B cell (primary cell): ENCODE results near the gene ARL14EP.

Experiments used
- EZH2 ChIP-seq: IDR thresholded peaks from 2 replicates; pipeline ENCODE4 v1.6.1; 2012; ENCODE audit warnings: borderline replicate concordance, low read depth, mild to moderate bottlenecking, moderate library complexity, low read length; ENCODE audit not compliant: insufficient read depth, poor library complexity, severe bottlenecking
- TF ChIP-seq, protein P1 (sequence below): fragments of 200-600 bp; IDR thresholded peaks from one replicate; pipeline ENCODE4 v1.8.0; 2022; ENCODE audit warnings: antibody characterized with exemption, mild to moderate bottlenecking

DNA sequence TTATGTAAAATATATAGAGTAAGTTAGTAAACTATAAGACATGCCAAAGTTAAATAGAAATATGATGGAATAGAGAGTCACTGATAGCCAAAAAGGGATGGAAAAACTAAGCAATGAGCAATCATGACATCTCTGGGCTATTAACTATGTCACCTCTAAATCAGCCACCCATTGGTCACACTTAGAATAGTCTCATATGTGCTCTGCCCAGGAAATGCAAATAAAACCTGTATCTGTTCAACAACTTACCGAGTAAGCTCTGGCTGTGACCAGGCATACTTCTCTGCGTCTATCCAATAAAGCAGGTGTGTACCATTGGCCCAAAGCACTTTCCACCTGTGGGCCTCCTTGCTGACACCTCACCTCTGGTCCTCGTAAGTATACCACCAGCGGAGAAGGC is 1.6 kb upstream of the ARL14EP start:
- TF ChIP-seq, protein P1, sequence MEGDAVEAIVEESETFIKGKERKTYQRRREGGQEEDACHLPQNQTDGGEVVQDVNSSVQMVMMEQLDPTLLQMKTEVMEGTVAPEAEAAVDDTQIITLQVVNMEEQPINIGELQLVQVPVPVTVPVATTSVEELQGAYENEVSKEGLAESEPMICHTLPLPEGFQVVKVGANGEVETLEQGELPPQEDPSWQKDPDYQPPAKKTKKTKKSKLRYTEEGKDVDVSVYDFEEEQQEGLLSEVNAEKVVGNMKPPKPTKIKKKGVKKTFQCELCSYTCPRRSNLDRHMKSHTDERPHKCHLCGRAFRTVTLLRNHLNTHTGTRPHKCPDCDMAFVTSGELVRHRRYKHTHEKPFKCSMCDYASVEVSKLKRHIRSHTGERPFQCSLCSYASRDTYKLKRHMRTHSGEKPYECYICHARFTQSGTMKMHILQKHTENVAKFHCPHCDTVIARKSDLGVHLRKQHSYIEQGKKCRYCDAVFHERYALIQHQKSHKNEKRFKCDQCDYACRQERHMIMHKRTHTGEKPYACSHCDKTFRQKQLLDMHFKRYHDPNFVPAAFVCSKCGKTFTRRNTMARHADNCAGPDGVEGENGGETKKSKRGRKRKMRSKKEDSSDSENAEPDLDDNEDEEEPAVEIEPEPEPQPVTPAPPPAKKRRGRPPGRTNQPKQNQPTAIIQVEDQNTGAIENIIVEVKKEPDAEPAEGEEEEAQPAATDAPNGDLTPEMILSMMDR: no peak
- TF ChIP-seq EZH2: no peak
